ENCODE measurements around the gene DNAAF3.

The DNAAF3 gene

GRCh38 chr19:55136399-55137102 is 29.9 kb downstream of the DNAAF3 start:
- TF ChIP-seq CTCF (IDR thresholded peaks at IDR 0.05; ENCODE audit: control extremely low read depth, extremely low read depth, low read depth, missing control alignments): no peak
- DNase-seq (ENCODE audit: extremely low spot score): no peak
- ChIA-PET POLR2A (no interaction called here), CTCF (interaction anchor here (0.7 to 5.9 kb wide), 8 partner anchors 11 to 381 kb away, joined by 3 to 40 read pairs (median 4); partner anchors contain the start of gene TNNT1)

- no peak for DNase-seq (ENCODE audit: extremely low spot score)
- CTCF ChIA-PET: interaction anchor here (5.9 kb wide), 1 partner anchor 46 kb away, joined by 40 read pairs; no protein-coding TSS in a partner anchor
- TF ChIP-seq CTCF (IDR thresholded peaks at IDR 0.05; ENCODE audit: control extremely low read depth, extremely low read depth, low read depth, missing control alignments): no peak
- POLR2A ChIA-PET: no interaction called here
Measured at GRCh38 chr19:55134736-55135135, 31.7 kb downstream of the DNAAF3 start.

- peak; percentile 39 for DNase-seq (ENCODE audit: extremely low spot score)
- POLR2A ChIA-PET: no interaction called here
- no peak for TF ChIP-seq CTCF (IDR thresholded peaks at IDR 0.05; ENCODE audit: control extremely low read depth, extremely low read depth, low read depth, missing control alignments)
- CTCF ChIA-PET: interaction anchor here (0.9 to 5.9 kb wide), 12 partner anchors 14 to 655 kb away, joined by 3 to 40 read pairs (median 3); partner anchors contain the start of gene PPP1R12C
Measured at GRCh38 chr19:55133639-55134444, 32.6 kb downstream of the DNAAF3 start.

DNA sequence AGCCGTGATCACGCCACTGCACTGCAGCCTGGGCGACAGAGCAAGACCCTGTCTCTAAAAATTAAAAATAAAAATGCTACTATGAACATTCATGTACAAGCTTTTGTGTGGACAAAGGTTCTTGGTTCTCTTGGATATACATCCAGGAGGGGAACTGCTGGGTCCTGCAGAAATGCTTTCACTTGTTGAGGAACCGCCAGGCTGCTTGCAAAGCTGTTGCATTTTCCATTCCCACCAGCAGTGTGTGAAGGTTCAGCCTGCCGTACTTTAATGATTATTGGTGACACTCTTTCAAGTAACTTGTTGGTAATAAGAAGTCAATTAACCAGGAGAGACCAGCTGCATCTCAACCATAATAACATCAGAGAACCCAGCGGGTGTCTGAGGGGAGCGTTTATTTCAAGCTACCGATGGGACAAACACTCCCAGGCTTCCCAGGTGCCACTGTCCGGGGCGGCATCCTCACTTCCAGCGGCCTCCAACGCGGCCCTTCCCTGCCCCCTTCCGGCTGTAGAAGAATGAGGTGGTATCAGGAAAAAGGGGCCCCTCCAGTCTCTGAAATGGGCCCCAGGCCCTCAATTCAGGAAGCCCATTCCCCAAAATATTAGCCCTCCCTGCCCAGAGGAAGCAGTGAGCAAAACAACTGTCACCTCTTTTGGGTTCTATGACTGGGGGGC is 33.8 kb downstream of the DNAAF3 start:
- ChIA-PET CTCF (interaction anchor here (0.8 to 5.9 kb wide), 19 partner anchors 12 to 653 kb away, joined by 3 to 40 read pairs (median 3); partner anchors contain the start of gene PPP1R12C), POLR2A (interaction anchor here (0.6 kb wide), 1 partner anchor 254 kb away, joined by 6 read pairs; no protein-coding TSS in a partner anchor)
- no peak for TF ChIP-seq CTCF (IDR thresholded peaks at IDR 0.05; ENCODE audit: control extremely low read depth, extremely low read depth, low read depth, missing control alignments)
- peak; percentile 35 for DNase-seq (ENCODE audit: extremely low spot score)

DNA sequence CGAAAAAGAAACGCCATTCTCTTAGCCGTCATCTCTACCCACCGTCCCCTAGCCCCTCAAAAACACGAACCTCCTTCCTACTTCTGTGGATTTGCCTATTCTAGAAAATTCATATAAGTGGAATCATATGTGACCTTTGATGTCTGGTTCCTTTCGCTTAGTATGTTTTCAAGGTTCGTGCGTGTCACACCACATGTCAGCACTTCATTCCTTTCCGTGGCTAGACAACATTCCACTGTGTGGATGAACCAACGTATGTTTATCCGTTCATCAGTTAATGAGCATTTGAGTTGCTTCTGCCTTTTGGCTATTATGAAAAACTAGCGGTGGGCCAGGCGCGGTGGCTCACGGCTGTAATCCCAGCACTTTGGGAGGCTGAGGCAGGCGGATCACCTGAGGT is 35.0 kb downstream of the DNAAF3 start:
- no peak for TF ChIP-seq CTCF (IDR thresholded peaks at IDR 0.05; ENCODE audit: control extremely low read depth, extremely low read depth, low read depth, missing control alignments)
- ChIA-PET CTCF (interaction anchor here (1.1 to 5.9 kb wide), 4 partner anchors 10 to 373 kb away, joined by 3 to 40 read pairs (median 4); no protein-coding TSS in a partner anchor), POLR2A (no interaction called here)
- no peak for DNase-seq (ENCODE audit: extremely low spot score)

DNA sequence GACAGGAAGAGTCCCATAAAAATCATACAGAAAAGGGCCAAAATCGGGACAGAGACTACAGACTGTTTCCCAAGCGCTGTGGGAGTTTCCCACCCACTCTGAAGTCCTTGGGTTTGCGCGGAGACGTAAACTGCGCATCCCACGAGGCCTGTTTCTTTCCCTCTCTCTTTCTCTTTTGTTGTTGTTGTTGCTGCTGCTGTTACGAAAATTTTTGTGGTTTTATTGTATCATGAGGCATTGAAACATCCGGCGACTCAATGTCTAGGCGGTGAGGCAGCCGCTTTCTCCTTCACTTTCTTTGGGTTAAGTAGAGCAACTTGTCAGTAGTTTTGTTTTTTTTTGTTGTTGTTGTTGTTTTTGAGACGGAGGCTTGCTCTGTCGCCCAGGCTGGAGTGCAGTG is 47.4 kb downstream of the DNAAF3 start:
- CTCF ChIA-PET: interaction anchor here (1.3 to 2.4 kb wide), 3 partner anchors 14 to 30 kb away, joined by 3 to 9 read pairs (median 9); no protein-coding TSS in a partner anchor
- no peak for TF ChIP-seq CTCF (IDR thresholded peaks at IDR 0.05; ENCODE audit: control extremely low read depth, extremely low read depth, low read depth, missing control alignments)
- no peak for DNase-seq (ENCODE audit: extremely low spot score)
- POLR2A ChIA-PET: no interaction called here

All from GM10248 (cell line).